GM19328 (cell line): ENCODE results near the gene RNASE1.
"Not testable (repeated sequence)": the region's sequence is repeated elsewhere in the genome, so short reads cannot be mapped to it uniquely, and the experiment has no call there.

Experiments
- ATAC-seq: cut with Tn5 transposase; IDR thresholded peaks from one replicate; pipeline ENCODE4 v1.9.1; 2021; ENCODE audit warnings: mild to moderate bottlenecking, moderate library complexity; ENCODE audit not compliant: unreplicated experiment

RNASE1 gene

DNA sequence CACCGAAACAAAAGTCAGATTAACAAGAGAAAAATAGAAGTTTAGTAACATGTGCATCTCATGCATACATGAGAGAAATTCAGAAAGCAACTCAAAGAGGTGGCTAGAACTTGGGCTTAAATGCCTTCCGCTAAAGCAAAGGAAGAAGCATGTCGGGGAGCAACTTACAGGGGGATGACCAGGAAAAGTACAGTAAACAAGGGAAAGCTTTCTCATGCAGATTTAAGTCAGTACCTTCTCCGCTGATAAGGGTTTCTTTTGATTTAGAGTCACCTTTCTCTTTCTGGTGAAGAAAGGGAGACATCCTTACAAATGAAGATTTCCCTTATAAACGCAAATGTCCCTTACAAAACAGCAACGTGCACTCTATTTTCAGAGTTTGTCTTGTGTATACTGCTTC is 27.6 kb downstream of the RNASE1 start:
- no peak for ATAC-seq

DNA sequence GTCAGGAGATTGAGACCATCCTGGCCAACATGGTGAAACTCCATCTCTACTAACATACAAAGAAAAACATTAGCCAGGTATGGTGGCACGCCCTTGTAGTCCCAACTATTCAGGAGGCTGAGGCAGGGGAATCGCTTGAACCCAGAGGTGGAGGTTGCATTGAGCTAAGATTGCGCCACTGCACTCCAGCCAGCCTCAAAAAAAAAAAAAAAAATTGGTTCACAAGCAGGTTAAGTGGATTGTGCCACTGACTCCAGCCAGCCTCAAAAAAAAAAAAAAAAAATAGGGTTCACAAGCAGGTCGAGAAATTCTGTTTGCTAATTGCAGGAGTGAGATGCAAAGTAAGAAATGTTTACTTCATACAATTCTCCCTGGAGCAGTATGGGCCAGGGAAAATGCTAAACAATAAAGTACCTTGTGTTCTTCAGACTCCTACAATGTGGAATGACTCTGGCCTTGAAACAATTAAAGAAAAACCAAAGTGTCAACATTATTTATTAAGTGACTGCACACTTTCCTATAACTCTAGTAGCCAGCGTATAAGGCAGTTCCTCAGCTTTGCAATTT is 28.3 kb downstream of the RNASE1 start:
- no peak for ATAC-seq

DNA sequence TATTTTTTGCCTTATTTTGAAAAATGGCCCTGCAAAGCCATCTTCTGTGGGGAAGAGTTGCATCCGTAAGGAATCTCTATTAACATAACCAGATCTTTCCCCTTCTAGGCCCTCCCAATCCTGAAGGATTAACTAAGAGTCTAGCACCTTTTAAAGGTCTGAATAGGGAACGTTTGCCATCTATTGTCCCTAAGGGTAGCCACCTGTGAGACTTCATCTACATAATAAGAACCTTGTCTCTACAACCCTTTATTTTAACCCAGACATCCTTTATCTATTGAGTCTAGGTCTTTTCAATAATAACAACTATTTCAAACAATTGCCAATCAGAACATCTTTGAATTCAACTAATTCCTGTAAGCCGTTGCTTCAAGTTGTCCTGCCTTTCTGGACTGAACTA is 30.0 kb downstream of the RNASE1 start:
- no peak for ATAC-seq

GRCh38 chr14:20769421-20769820 is 33.2 kb downstream of the RNASE1 start:
- no peak for ATAC-seq

DNA sequence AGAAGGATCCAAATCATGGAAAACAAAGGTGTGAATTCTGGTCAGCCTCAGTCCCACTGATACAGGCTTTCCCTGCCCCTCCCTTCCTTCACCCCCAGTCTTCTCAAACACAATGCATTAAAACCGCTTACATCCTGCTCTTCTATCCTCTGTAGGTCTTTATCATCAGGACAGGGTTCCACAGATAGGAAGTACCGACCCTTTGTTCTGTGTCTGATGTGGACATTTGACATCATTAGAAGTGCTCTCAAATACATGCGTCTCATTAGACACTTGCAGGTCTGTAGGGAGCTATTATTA is 34.1 kb downstream of the RNASE1 start:
- ATAC-seq = no peak

- ATAC-seq = no peak
Measured at GRCh38 chr14:20760950-20761349, 41.7 kb downstream of the RNASE1 start.

DNA sequence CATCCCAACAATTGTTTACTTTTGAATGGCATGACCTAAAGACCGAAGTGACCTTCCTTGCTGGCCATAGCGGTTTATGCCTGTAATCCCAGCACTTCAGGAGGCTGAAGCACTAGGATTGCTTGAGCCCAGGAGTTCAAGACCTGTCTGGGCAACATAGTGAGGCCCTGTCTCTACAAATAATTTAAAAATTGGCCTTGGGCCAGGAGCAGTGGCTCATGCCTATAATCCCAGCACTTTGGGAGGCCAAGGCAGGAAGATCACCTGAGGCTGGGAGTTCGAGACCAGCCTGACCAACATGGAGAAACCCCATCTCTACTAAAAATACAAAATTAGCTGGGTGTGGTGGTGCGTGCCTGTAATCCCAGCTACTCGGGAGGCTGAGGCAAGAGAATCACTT is 43.2 kb downstream of the RNASE1 start:
- ATAC-seq = not testable (repeated sequence)

- ATAC-seq = no peak
Measured at GRCh38 chr14:20757965-20758364, 44.7 kb downstream of the RNASE1 start.

- ATAC-seq = no peak
Measured at GRCh38 chr14:20755037-20755436, 47.6 kb downstream of the RNASE1 start.

- ATAC-seq = no peak
Measured at GRCh38 chr14:20754308-20754707, 48.3 kb downstream of the RNASE1 start.

DNA sequence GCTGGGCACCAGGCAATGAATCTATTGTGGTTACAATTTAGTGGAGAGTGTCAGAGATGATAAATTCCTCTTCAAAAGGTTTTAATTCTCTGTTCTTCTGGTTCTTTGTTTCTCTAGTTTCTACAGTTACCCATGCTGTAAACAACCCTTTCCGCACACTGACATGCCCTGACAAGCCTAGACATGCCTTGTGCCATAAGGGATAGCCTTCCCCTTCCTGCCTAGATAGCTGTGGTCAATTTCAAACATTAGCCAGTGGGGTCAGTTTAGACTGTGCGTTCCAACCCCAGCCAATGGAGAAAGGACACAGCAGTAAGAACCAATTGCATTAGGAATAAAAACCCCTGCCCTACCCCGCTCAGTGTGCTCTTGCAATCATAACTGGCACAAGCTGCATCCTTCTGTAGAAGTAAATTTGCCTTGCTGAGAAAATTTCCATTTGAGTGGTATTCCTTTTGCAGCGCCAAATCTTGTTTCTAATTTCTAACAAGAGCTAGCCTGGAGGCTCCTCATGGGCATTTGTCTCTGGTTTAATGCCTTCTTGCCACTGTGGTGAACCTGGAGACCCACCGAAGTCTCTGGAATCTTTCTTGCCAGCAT is 50.6 kb downstream of the RNASE1 start:
- no peak for ATAC-seq
